CD4-positive, alpha-beta T cell treated with Interleukin-4 for 1 hour (primary cell): Measurements from ENCODE around the gene RTN4RL2.
"Not testable (repeated sequence)": the region's sequence is repeated elsewhere in the genome, so short reads cannot be mapped to it uniquely, and the experiment has no call there.

Experiments
- DNase-seq, 2 donors: peaks; one replicate each; pipeline ENCODE4 v3.0.0-alpha.2; 2020 to 2022

Gene RTN4RL2

GRCh38 chr11:57434640-57435546, 25.4 kb upstream of the RTN4RL2 start:
- no peak for DNase-seq

- no peak for DNase-seq
Observed at GRCh38 chr11:57436031-57436430, 24.3 kb upstream of the RTN4RL2 start.

- no peak for DNase-seq
Observed at GRCh38 chr11:57438345-57439285, 21.7 kb upstream of the RTN4RL2 start.

- DNase-seq = no peak
Observed at GRCh38 chr11:57439786-57440185, 20.5 kb upstream of the RTN4RL2 start.

GRCh38 chr11:57440744-57441414, 19.4 kb upstream of the RTN4RL2 start:
- DNase-seq = no peak

GRCh38 chr11:57444362-57445121, 15.8 kb upstream of the RTN4RL2 start:
- DNase-seq = no peak

- not testable (repeated sequence) for DNase-seq
Observed at GRCh38 chr11:57445122-57445394, 15.3 kb upstream of the RTN4RL2 start.

GRCh38 chr11:57446055-57446454, 14.3 kb upstream of the RTN4RL2 start:
- no peak for DNase-seq

GRCh38 chr11:57453543-57454177, 6.7 kb upstream of the RTN4RL2 start:
- no peak for DNase-seq

- peak; percentile 73 for DNase-seq
Observed at GRCh38 chr11:57456960-57457642, 3.2 kb upstream of the RTN4RL2 start.

GRCh38 chr11:57457643-57458023, 2.7 kb upstream of the RTN4RL2 start:
- no peak for DNase-seq

- no peak for DNase-seq
Observed at GRCh38 chr11:57458060-57458409, 2.3 kb upstream of the RTN4RL2 start.

- DNase-seq = peak; percentile 33 to 49
Observed at GRCh38 chr11:57458410-57459163, 1.7 kb upstream of the RTN4RL2 start.

GRCh38 chr11:57459164-57460021, 935 bp upstream of the RTN4RL2 start:
- DNase-seq = peak in 1 of 2 donors; percentile 13

GRCh38 chr11:57460758-57461749, 726 bp downstream of the RTN4RL2 start:
- no peak for DNase-seq

- DNase-seq = no peak
Observed at GRCh38 chr11:57461841-57462489, 1.6 kb downstream of the RTN4RL2 start.

GRCh38 chr11:57462597-57462996, 2.3 kb downstream of the RTN4RL2 start:
- no peak for DNase-seq
